ENCODE data around the gene DOCK4.
"Not testable (repeated sequence)": the region's sequence is repeated elsewhere in the genome, so short reads cannot be mapped to it uniquely, and the experiment has no call there.

The DOCK4 gene

GRCh38 chr7:111919164-111919563 lies 287.0 kb downstream of the DOCK4 start:
- H3K4ac ChIP-seq (ENCODE audit: low read depth, low read length) = no peak overlapping the region
- no peak for DNase-seq
- WGBS (ENCODE audit: extremely low coverage, insufficient coverage, low lambda C conversion rate) = no CpG with 5 or more reads among the region's 2 CpGs
- no peaks in the 10 kb centered on the region for H3K4me1 ChIP-seq (ENCODE audit: control insufficient read depth, low read depth, low read length)
- no peaks in the 10 kb centered on the region for H3K79me2 ChIP-seq (ENCODE audit: control insufficient read depth, insufficient read depth, low read length)
- H3K9ac ChIP-seq (ENCODE audit: low read length) = no peak overlapping the region
- no peak overlapping the region for H3K4me3 ChIP-seq (ENCODE audit: low read length)
- H2BK120ac ChIP-seq (ENCODE audit: low read depth, low read length) = no peak overlapping the region
- H2BK5ac ChIP-seq (ENCODE audit: low read length) = no peak overlapping the region
- H3K27me3 ChIP-seq (ENCODE audit: insufficient read depth, low read length, poor library complexity) = no peaks in the 10 kb centered on the region
- H3K79me1 ChIP-seq (ENCODE audit: low read length) = no peaks in the 10 kb centered on the region
- H3K4me2 ChIP-seq (ENCODE audit: low read length) = no peak overlapping the region
- no peak overlapping the region for H4K5ac ChIP-seq (ENCODE audit: low read length)
- no peak overlapping the region for H3K56ac ChIP-seq (ENCODE audit: low read length)
- no peak overlapping the region for H4K8ac ChIP-seq (ENCODE audit: low read depth, low read length)
- no peak overlapping the region for H3K27ac ChIP-seq (ENCODE audit: low read depth, low read length)
- no peaks in the 10 kb centered on the region for H3K36me3 ChIP-seq (ENCODE audit: control insufficient read depth, insufficient read depth, low read length)
- no peak overlapping the region for H2BK15ac ChIP-seq (replicated peaks; ENCODE audit: low read depth)
- H2AK5ac ChIP-seq (ENCODE audit: low read length) = no peak overlapping the region
- no peak overlapping the region for H3K18ac ChIP-seq (ENCODE audit: low read length)
- no peak overlapping the region for H3K23ac ChIP-seq (ENCODE audit: low read length)

- H2BK15ac ChIP-seq (replicated peaks; ENCODE audit: low read depth) = no peak overlapping the region
- H3K9ac ChIP-seq (ENCODE audit: low read length) = no peak overlapping the region
- no peaks in the 10 kb centered on the region for H3K36me3 ChIP-seq (ENCODE audit: control insufficient read depth, insufficient read depth, low read length)
- no peak overlapping the region for H3K4me2 ChIP-seq (ENCODE audit: low read length)
- no peaks in the 10 kb centered on the region for H3K79me2 ChIP-seq (ENCODE audit: control insufficient read depth, insufficient read depth, low read length)
- DNase-seq = no peak
- no peak overlapping the region for H3K4ac ChIP-seq (ENCODE audit: low read depth, low read length)
- no peak overlapping the region for H3K23ac ChIP-seq (ENCODE audit: low read length)
- H4K8ac ChIP-seq (ENCODE audit: low read depth, low read length) = no peak overlapping the region
- H3K27ac ChIP-seq (ENCODE audit: low read depth, low read length) = no peak overlapping the region
- H2BK5ac ChIP-seq (ENCODE audit: low read length) = no peak overlapping the region
- H3K18ac ChIP-seq (ENCODE audit: low read length) = no peak overlapping the region
- no peak overlapping the region for H2AK5ac ChIP-seq (ENCODE audit: low read length)
- H4K5ac ChIP-seq (ENCODE audit: low read length) = no peak overlapping the region
- H3K27me3 ChIP-seq (ENCODE audit: insufficient read depth, low read length, poor library complexity) = no peaks in the 10 kb centered on the region
- H3K79me1 ChIP-seq (ENCODE audit: low read length) = no peaks in the 10 kb centered on the region
- no peaks in the 10 kb centered on the region for H3K4me1 ChIP-seq (ENCODE audit: control insufficient read depth, low read depth, low read length)
- H3K56ac ChIP-seq (ENCODE audit: low read length) = no peak overlapping the region
- WGBS (ENCODE audit: extremely low coverage, insufficient coverage, low lambda C conversion rate) = no CpG with 5 or more reads among the region's 4 CpGs
- H3K4me3 ChIP-seq (ENCODE audit: low read length) = no peak overlapping the region
- H2BK120ac ChIP-seq (ENCODE audit: low read depth, low read length) = no peak overlapping the region
Observed at GRCh38 chr7:111918461-111918860, 287.7 kb downstream of the DOCK4 start.

GRCh38 chr7:111917404-111917803 lies 288.8 kb downstream of the DOCK4 start:
- H3K9ac ChIP-seq (ENCODE audit: low read length); H2BK120ac ChIP-seq (ENCODE audit: low read depth, low read length); H3K27ac ChIP-seq (ENCODE audit: low read depth, low read length); H4K5ac ChIP-seq (ENCODE audit: low read length); H3K4me2 ChIP-seq (ENCODE audit: low read length); H3K36me3 ChIP-seq (ENCODE audit: control insufficient read depth, insufficient read depth, low read length); H3K27me3 ChIP-seq (ENCODE audit: insufficient read depth, low read length, poor library complexity); DNase-seq; H3K4me1 ChIP-seq (ENCODE audit: control insufficient read depth, low read depth, low read length); H3K56ac ChIP-seq (ENCODE audit: low read length); H3K23ac ChIP-seq (ENCODE audit: low read length); H3K4ac ChIP-seq (ENCODE audit: low read depth, low read length); H3K79me1 ChIP-seq (ENCODE audit: low read length); H2BK15ac ChIP-seq (replicated peaks; ENCODE audit: low read depth); H3K18ac ChIP-seq (ENCODE audit: low read length); H3K79me2 ChIP-seq (ENCODE audit: control insufficient read depth, insufficient read depth, low read length); H4K8ac ChIP-seq (ENCODE audit: low read depth, low read length); H2AK5ac ChIP-seq (ENCODE audit: low read length); H3K4me3 ChIP-seq (ENCODE audit: low read length); H2BK5ac ChIP-seq (ENCODE audit: low read length): not testable (repeated sequence)
- WGBS (ENCODE audit: extremely low coverage, insufficient coverage, low lambda C conversion rate) = no CpG with 5 or more reads among the region's 11 CpGs

- Histone ChIP-seq H3K4me1 (ENCODE audit: control insufficient read depth, low read depth, low read length) (no peaks in the 10 kb centered on the region), H3K56ac (ENCODE audit: low read length) (no peak overlapping the region), H3K4me2 (ENCODE audit: low read length) (no peak overlapping the region), H2AK5ac (ENCODE audit: low read length) (no peak overlapping the region), H3K27me3 (ENCODE audit: insufficient read depth, low read length, poor library complexity) (no peaks in the 10 kb centered on the region), H3K9ac (ENCODE audit: low read length) (no peak overlapping the region), H2BK15ac (replicated peaks; ENCODE audit: low read depth) (no peak overlapping the region), H3K79me2 (ENCODE audit: control insufficient read depth, insufficient read depth, low read length) (no peaks in the 10 kb centered on the region), H2BK120ac (ENCODE audit: low read depth, low read length) (no peak overlapping the region), H4K5ac (ENCODE audit: low read length) (no peak overlapping the region), H3K79me1 (ENCODE audit: low read length) (no peaks in the 10 kb centered on the region), H2BK5ac (ENCODE audit: low read length) (no peak overlapping the region), H3K4ac (ENCODE audit: low read depth, low read length) (no peak overlapping the region), H3K36me3 (ENCODE audit: control insufficient read depth, insufficient read depth, low read length) (no peaks in the 10 kb centered on the region), H3K27ac (ENCODE audit: low read depth, low read length) (no peak overlapping the region), H3K18ac (ENCODE audit: low read length) (no peak overlapping the region), H3K4me3 (ENCODE audit: low read length) (no peak overlapping the region), H3K23ac (ENCODE audit: low read length) (no peak overlapping the region), H4K8ac (ENCODE audit: low read depth, low read length) (no peak overlapping the region)
- no CpG with 5 or more reads among the region's 3 CpGs for WGBS (ENCODE audit: extremely low coverage, insufficient coverage, low lambda C conversion rate)
- DNase-seq = peak; percentile 26
Observed at GRCh38 chr7:111914291-111914690, 291.9 kb downstream of the DOCK4 start.

- no peak overlapping the region for H3K9ac ChIP-seq (ENCODE audit: low read length)
- H3K23ac ChIP-seq (ENCODE audit: low read length) = no peak overlapping the region
- no peak overlapping the region for H3K18ac ChIP-seq (ENCODE audit: low read length)
- no peak overlapping the region for H2BK15ac ChIP-seq (replicated peaks; ENCODE audit: low read depth)
- H3K36me3 ChIP-seq (ENCODE audit: control insufficient read depth, insufficient read depth, low read length) = peaks cover under 1% of the 10 kb centered on the region
- H3K4ac ChIP-seq (ENCODE audit: low read depth, low read length) = no peak overlapping the region
- no peak overlapping the region for H3K56ac ChIP-seq (ENCODE audit: low read length)
- DNase-seq = no peak
- no peak overlapping the region for H4K8ac ChIP-seq (ENCODE audit: low read depth, low read length)
- no peak overlapping the region for H3K4me2 ChIP-seq (ENCODE audit: low read length)
- no CpG with 5 or more reads among the region's 5 CpGs for WGBS (ENCODE audit: extremely low coverage, insufficient coverage, low lambda C conversion rate)
- H3K27me3 ChIP-seq (ENCODE audit: insufficient read depth, low read length, poor library complexity) = no peaks in the 10 kb centered on the region
- H3K27ac ChIP-seq (ENCODE audit: low read depth, low read length) = no peak overlapping the region
- no peaks in the 10 kb centered on the region for H3K79me2 ChIP-seq (ENCODE audit: control insufficient read depth, insufficient read depth, low read length)
- no peak overlapping the region for H2BK5ac ChIP-seq (ENCODE audit: low read length)
- no peaks in the 10 kb centered on the region for H3K4me1 ChIP-seq (ENCODE audit: control insufficient read depth, low read depth, low read length)
- H3K4me3 ChIP-seq (ENCODE audit: low read length) = no peak overlapping the region
- H2BK120ac ChIP-seq (ENCODE audit: low read depth, low read length) = no peak overlapping the region
- no peak overlapping the region for H4K5ac ChIP-seq (ENCODE audit: low read length)
- H3K79me1 ChIP-seq (ENCODE audit: low read length) = no peaks in the 10 kb centered on the region
- no peak overlapping the region for H2AK5ac ChIP-seq (ENCODE audit: low read length)
Observed at GRCh38 chr7:111911166-111911961, 294.8 kb downstream of the DOCK4 start.

- Histone ChIP-seq H3K18ac (ENCODE audit: low read length) (no peak overlapping the region), H2BK120ac (ENCODE audit: low read depth, low read length) (no peak overlapping the region), H3K56ac (ENCODE audit: low read length) (no peak overlapping the region), H2BK15ac (replicated peaks; ENCODE audit: low read depth) (no peak overlapping the region), H3K27me3 (ENCODE audit: insufficient read depth, low read length, poor library complexity) (no peaks in the 10 kb centered on the region), H3K27ac (ENCODE audit: low read depth, low read length) (no peak overlapping the region), H3K79me1 (ENCODE audit: low read length) (no peaks in the 10 kb centered on the region), H3K4me1 (ENCODE audit: control insufficient read depth, low read depth, low read length) (no peaks in the 10 kb centered on the region), H4K8ac (ENCODE audit: low read depth, low read length) (no peak overlapping the region), H3K9ac (ENCODE audit: low read length) (no peak overlapping the region), H3K23ac (ENCODE audit: low read length) (no peak overlapping the region), H3K36me3 (ENCODE audit: control insufficient read depth, insufficient read depth, low read length) (peaks cover 1% of the 10 kb centered on the region), H3K79me2 (ENCODE audit: control insufficient read depth, insufficient read depth, low read length) (no peaks in the 10 kb centered on the region), H3K4me3 (ENCODE audit: low read length) (no peak overlapping the region), H2BK5ac (ENCODE audit: low read length) (no peak overlapping the region), H3K4ac (ENCODE audit: low read depth, low read length) (no peak overlapping the region), H4K5ac (ENCODE audit: low read length) (no peak overlapping the region), H2AK5ac (ENCODE audit: low read length) (no peak overlapping the region), H3K4me2 (ENCODE audit: low read length) (no peak overlapping the region)
- no CpG with 5 or more reads among the region's 5 CpGs for WGBS (ENCODE audit: extremely low coverage, insufficient coverage, low lambda C conversion rate)
- DNase-seq = no peak
Observed at GRCh38 chr7:111910656-111911055, 295.5 kb downstream of the DOCK4 start.
